Naive B cell (primary cell): ENCODE results near the gene SMIM24. TPM values are rescaled to one million over a fixed set of nuclear protein-coding genes. Genes with fewer than 3 reads are reported as not detected.
"Not testable (repeated sequence)": the region's sequence is repeated elsewhere in the genome, so short reads cannot be mapped to it uniquely, and the experiment has no call there.

Source experiments
- ATAC-seq, 2 donors: fragments of 150-1000 bp; cut with Tn5 transposase; 2 replicates each; pipeline ENCODE4 v1.10.0; 2021; ENCODE audit warnings: low read depth in 2 of 2, mild to moderate bottlenecking in 2 of 2, moderate library complexity in 2 of 2
- DNase-seq: peaks from one replicate; pipeline ENCODE4 v3.0.0; 2022
- H3K27ac Mint-ChIP-seq, 6 donors: one replicate each; pipeline ENCODE4 v1.8.0; 2020 to 2022; ENCODE audit warnings: mild to moderate bottlenecking in 6 of 6, mixed read lengths in 6 of 6, moderate library complexity in 5 of 6, inconsistent platforms in 2 of 6
- H3K27me3 Mint-ChIP-seq, 3 donors: one replicate each; pipeline ENCODE4 v1.8.0; 2021 to 2022; ENCODE audit warnings: mixed read lengths in 3 of 3, mild to moderate bottlenecking in 1 of 3
- H3K36me3 Mint-ChIP-seq, 2 donors: one replicate each; pipeline ENCODE4 v1.8.0; 2020 to 2022; ENCODE audit warnings: mixed read lengths in 2 of 2, inconsistent platforms in 1 of 2, mild to moderate bottlenecking in 1 of 2
- H3K4me1 Mint-ChIP-seq, 3 donors: one replicate each; pipeline ENCODE4 v1.8.0; 2020 to 2022; ENCODE audit warnings: mixed read lengths in 3 of 3, inconsistent platforms in 1 of 3, mild to moderate bottlenecking in 1 of 3, moderate library complexity in 1 of 3
- H3K4me3 Mint-ChIP-seq, 8 donors: one replicate each; pipeline ENCODE4 v1.8.0; 2020 to 2022; ENCODE audit warnings: mild to moderate bottlenecking in 8 of 8, mixed read lengths in 8 of 8, moderate library complexity in 8 of 8, inconsistent platforms in 2 of 8
- H3K9me3 Mint-ChIP-seq, 7 donors: one replicate each; pipeline ENCODE4 v1.8.0; 2020 to 2022; ENCODE audit warnings: mixed read lengths in 7 of 7, mild to moderate bottlenecking in 5 of 7, inconsistent platforms in 2 of 7, moderate library complexity in 1 of 7
- polyA plus RNA-seq, 6 donors: library from polyadenylated mRNA; unstranded; fragments of 300-500 nt; fragmentation: Illumina TruSeq; gene quantifications; one replicate each; pipeline ENCODE4 v1.2.3, GENCODE V29; 2021; ENCODE audit warnings: low read depth in 6 of 6

The SMIM24 gene
- polyA plus RNA-seq, 6 donors from 2014 or later: 0.50 to 1.2 (median 0.72) TPM; not detected in 2

DNA sequence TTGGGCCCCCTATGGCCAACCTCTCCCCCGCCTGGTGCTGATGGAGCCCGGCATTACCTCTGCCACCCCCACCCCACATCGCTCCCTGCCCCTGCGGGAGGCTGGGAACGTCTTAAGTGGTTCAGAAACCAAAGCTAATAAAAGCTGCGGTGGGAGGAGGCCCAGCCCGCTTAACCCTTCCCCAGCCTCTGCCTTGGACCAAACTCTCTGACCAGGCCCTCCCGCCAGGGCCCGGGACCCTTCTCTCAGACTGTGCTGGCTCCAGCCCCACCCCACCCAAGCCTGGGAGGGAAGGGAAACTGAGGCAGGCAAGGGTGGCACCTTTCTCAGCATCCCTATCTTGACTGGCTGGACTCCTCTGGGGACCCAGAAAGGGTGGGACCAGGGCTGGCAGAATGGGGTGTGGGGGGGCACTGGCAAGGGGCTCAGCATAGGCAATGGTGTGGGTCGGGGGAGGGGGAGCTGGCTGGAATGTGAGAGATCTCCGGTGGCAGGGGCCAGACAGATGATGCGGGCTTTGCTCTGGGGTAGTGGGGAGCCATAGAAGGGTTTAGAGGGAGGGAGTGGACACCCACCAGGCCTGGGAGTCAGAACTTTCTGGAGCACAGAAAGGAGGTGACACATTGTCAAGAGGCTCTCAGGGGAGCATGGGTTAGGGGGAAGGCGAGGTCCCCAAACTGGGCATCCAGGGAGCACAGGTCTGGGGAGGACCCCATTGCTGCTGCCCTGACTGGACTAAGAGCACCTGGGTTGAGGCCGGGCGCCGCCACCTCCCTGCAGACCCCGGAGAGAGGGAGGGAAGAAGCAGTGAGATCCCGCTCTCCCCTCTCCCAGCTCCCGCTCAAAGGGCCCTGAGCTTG lies 21.9 kb downstream of the SMIM24 start:
- peak overlapping the region in 1 of 6 donors; percentile 72 for H3K27ac Mint-ChIP-seq
- DNase-seq (no peak), ATAC-seq (no peak)
- no peaks in the 10 kb centered on the region for H3K9me3 Mint-ChIP-seq
- H3K27me3 Mint-ChIP-seq: no peaks in the 10 kb centered on the region
- peaks cover 0 to 8% of the 10 kb centered on the region in 2 donors for H3K36me3 Mint-ChIP-seq
- no peaks in the 10 kb centered on the region for H3K4me1 Mint-ChIP-seq
- H3K4me3 Mint-ChIP-seq: no peak overlapping the region

DNA sequence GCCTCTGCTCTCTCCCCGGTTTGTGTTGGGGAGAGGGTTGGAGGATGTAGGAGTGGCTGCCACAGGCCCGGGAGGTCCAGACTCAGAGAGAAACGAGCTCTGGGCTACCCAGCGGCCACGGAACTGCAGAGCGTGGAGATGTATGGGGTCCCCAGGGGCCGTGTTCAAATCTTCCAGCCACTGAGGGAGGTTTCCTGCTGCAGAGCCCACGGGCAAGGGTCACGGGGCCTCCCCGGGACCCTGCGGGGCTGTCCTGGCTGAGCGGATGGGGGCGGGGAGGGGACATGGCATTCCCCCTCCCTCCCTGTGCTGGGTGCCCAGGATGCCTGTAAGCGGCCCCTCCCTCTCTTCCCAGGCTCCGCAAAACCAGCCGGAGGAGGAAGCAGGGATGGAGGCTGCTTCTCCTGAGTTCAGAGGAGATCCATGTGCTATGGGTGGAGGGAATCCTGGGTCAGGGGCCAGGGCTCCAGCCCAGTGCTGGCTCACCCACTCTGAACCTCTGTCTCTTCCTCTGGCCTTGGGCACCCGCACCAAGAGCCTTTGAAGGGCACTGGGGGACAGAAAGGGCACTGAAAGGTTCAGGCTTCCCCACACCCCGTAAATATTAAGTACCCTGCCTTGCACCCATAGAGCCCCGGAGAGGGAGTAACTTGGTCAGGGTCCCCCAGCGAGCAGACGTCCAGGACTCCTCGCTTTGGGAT lies 22.6 kb downstream of the SMIM24 start:
- no peaks in the 10 kb centered on the region for H3K27me3 Mint-ChIP-seq
- H3K27ac Mint-ChIP-seq: no peak overlapping the region
- DNase-seq: no peak
- H3K36me3 Mint-ChIP-seq: peaks cover 0 to 3% of the 10 kb centered on the region in 2 donors
- H3K4me3 Mint-ChIP-seq: no peak overlapping the region
- no peaks in the 10 kb centered on the region for H3K4me1 Mint-ChIP-seq
- H3K9me3 Mint-ChIP-seq: no peaks in the 10 kb centered on the region
- no peak for ATAC-seq

DNA sequence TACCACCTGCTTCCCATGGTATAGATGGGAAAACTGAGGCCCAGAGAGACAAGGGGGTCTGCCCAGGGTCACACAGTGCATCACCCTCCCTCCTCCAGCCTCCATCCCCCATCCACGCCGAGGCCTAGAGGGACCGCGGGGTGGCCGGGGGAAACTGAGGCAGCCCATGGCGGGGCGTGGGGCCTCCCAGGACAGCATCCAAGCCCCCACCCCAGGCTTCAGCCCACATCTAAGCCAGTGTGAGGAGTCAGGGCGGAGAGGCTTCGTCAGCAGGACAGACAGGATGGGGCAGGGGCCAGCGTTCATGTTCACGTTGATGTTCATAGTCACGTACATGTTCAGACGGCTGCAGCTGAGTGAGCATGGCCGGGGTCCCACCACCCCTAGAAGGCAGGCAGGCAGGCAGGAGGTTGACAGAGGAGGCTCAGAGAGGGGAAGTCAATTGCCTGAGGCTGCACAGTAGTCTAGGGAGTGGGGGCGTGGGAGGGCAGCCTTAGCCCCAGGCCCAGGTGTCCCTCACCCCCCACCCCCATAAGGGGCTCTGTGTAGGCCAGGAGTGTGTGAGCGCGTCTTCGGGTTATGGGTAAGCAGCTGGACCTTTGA lies 23.3 kb downstream of the SMIM24 start:
- Mint-ChIP-seq H3K27ac (no peak overlapping the region), H3K9me3 (no peaks in the 10 kb centered on the region), H3K4me1 (no peaks in the 10 kb centered on the region), H3K36me3 (no peaks in the 10 kb centered on the region), H3K4me3 (no peak overlapping the region), H3K27me3 (no peaks in the 10 kb centered on the region)
- DNase-seq: no peak
- no peak for ATAC-seq

DNA sequence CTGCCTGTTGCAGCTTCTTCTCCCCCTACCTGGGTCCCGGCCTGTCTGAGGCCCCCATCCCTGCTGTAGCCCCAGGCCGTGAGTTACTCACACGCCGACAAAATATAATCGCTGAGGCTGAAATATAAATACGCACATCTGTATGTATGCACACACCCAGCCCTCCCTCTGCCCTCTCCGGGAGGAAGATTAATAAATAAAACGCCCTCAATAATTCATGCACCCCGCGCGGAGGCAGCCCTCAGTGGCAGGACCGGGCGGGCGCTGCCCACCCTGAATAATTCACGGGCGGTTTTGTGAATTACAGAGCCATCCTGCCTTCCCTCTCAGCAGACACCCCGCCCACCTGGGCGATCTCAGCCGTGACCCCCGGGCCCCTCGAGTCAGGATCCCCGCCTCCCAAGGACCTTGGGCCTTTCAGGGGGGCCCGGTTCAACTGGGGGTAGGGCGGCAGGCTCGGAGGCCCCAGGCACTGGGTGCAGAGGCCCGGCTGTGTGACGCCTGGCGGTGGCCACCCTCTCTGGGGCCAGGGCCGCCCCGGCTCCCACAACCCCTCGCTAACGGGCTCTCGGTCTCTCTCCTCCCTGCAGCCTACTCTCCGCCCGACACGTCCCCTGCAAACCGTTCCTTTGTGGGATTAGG lies 24.2 kb downstream of the SMIM24 start:
- DNase-seq: no peak
- no peaks in the 10 kb centered on the region for H3K4me1 Mint-ChIP-seq
- H3K9me3 Mint-ChIP-seq: no peaks in the 10 kb centered on the region
- no peak for ATAC-seq
- H3K27me3 Mint-ChIP-seq: no peaks in the 10 kb centered on the region
- no peak overlapping the region for H3K4me3 Mint-ChIP-seq
- peaks cover 0 to 3% of the 10 kb centered on the region in 2 donors for H3K36me3 Mint-ChIP-seq
- no peak overlapping the region for H3K27ac Mint-ChIP-seq

DNA sequence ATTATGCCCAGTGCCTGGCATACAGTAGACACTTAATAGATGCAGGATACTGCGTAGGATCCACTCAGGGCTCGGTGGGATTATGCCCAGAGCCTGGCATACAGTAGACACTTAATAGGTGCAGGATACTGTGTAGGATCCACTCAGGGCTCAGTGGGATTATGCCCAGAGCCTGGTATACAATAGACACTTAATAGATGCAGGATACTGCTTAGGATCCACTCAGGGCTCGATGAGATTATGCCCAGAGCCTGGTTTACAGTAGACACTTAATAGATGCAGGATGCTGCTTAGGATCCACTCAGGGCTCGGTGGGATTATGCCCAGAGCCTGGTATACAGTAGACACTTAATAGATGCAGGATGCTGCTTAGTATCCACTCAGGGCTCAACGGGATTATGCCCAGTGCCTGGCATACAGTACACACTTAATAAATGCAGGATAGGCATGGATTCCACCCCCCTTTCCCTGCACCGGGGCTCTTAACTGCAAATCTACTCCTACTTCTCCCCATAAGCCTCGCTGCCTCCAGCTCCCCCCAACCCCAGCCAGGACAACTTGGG lies 24.9 kb downstream of the SMIM24 start:
- Mint-ChIP-seq H3K27ac (no peak overlapping the region), H3K36me3 (peaks cover 0 to 7% of the 10 kb centered on the region in 2 donors), H3K9me3 (no peaks in the 10 kb centered on the region), H3K4me1 (no peaks in the 10 kb centered on the region), H3K27me3 (no peaks in the 10 kb centered on the region), H3K4me3 (no peak overlapping the region)
- DNase-seq (no peak), ATAC-seq (no peak)

DNA sequence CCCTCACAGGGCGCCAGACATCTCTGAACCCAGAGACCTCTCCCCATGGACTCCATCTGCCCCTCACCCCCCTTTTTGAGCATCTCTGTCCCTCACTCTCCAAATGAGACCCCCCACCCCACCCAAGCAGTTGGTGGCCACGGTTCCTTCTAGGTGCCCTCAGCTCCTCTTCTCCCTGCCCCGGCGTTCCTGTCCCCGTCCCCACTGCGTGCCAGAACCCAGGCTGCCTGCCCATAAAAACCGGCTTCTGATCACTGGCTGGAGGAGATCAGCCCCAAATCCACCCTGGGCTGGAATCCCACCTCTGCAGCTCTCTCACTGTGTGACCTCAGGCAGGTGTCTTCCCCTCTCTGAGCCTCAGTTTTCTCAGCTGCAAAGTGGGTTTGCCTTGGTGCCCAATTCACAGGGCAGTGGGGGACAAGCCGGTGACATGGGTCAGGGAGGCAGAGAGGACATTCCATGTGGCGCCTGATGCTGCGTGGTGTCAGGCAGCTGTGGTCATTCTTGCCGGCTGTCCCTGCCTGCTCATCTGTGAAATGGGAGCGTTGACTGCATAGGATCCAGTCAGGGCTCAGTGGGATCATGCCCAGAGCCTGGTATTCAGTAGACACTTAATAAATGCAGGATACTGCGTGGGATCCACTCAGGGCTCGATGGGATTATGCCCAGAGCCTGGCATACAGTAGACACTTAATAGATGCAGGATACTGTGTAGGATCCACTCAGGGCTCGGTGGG lies 25.5 kb downstream of the SMIM24 start:
- H3K4me3 Mint-ChIP-seq: peak overlapping the region in 1 of 8 donors; percentile 60
- ATAC-seq (no peak), DNase-seq (no peak)
- H3K4me1 Mint-ChIP-seq: no peaks in the 10 kb centered on the region
- H3K36me3 Mint-ChIP-seq: peaks cover 0 to 7% of the 10 kb centered on the region in 2 donors
- no peaks in the 10 kb centered on the region for H3K9me3 Mint-ChIP-seq
- H3K27me3 Mint-ChIP-seq: no peaks in the 10 kb centered on the region
- no peak overlapping the region for H3K27ac Mint-ChIP-seq

DNA sequence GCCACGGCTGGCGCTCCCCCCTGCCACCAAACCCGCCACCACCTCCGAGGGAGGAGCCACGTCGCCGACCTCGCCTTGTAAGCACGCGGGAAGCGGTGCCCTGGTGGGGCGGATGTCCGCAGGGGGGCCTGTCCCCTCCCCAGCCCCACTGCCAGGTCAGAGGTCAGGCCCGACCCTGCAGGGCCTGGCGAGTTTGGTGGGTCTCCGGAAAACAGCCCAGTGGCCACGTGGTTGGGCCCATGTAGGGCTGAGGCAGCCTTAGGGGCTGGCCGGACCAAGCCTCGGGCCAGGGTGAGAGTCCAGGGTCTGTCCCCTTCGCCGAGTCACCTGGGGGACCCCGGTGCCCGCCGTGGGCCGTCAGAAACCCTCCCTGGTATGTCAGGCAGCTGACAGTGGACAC lies 26.5 kb downstream of the SMIM24 start:
- Mint-ChIP-seq H3K9me3 (no peaks in the 10 kb centered on the region), H3K4me1 (no peaks in the 10 kb centered on the region), H3K4me3 (no peak overlapping the region), H3K36me3 (peaks cover 0 to 7% of the 10 kb centered on the region in 2 donors), H3K27me3 (no peaks in the 10 kb centered on the region), H3K27ac (no peak overlapping the region)
- ATAC-seq (no peak), DNase-seq (no peak)

DNA sequence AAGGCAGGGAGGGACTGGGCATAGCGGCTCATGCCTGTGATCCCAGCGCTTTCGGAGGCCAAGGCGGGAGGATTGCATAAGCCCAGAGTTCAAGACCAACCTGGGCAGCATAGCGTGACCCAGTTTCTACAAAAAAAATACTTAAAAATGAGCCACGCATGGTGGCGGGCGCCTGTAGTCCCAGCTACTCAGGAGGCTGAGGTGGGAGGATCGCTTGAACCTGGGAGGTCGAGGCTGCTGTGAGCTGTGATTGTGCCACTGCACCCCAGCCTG lies 27.4 kb downstream of the SMIM24 start:
- not testable (repeated sequence) for H3K4me3 Mint-ChIP-seq, H3K36me3 Mint-ChIP-seq, H3K4me1 Mint-ChIP-seq, H3K27me3 Mint-ChIP-seq, H3K9me3 Mint-ChIP-seq, ATAC-seq, DNase-seq
- H3K27ac Mint-ChIP-seq: peak overlapping the region in 1 of 6 donors; percentile 26

DNA sequence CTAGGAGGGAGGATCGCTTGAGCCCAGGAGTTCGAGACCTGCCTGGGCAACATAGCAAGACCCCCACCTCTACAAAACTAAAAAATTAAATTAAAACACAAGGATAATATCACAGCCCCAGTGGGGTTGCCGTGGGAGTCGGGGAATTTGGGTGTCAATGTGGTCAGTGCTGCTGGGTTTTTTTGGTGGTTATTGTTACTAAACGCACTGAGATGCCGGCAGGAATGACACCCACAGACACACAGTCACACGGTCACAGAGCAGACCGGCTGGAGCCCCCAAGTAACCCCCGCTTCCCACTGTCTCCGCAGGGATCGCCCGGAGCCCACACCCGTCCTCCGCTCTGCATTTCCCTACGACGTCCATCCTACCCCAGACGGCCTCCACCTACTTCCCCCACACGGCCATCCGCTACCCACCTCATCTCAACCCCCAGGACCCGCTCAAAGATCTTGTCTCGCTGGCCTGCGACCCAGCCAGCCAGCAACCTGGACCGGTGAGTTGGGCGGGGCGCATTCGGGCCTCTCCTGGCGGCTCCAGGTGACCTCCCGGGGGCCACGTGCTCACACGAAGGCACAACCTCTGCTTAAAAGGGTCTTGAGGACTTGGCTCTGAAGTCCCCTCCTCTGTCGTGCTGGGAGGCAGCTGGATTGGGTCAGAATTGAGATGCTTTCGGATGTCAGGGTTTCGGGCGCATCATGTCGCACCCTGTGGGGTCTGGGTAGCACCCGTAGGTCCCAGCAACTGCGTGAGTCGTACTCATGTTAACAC lies 28.0 kb downstream of the SMIM24 start:
- Mint-ChIP-seq H3K4me3 (no peak overlapping the region), H3K36me3 (peaks cover 0 to 7% of the 10 kb centered on the region in 2 donors), H3K27me3 (no peaks in the 10 kb centered on the region), H3K9me3 (no peaks in the 10 kb centered on the region), H3K27ac (peak overlapping the region in 1 of 6 donors; percentile 26), H3K4me1 (no peaks in the 10 kb centered on the region)
- no peak for DNase-seq
- ATAC-seq: no peak

DNA sequence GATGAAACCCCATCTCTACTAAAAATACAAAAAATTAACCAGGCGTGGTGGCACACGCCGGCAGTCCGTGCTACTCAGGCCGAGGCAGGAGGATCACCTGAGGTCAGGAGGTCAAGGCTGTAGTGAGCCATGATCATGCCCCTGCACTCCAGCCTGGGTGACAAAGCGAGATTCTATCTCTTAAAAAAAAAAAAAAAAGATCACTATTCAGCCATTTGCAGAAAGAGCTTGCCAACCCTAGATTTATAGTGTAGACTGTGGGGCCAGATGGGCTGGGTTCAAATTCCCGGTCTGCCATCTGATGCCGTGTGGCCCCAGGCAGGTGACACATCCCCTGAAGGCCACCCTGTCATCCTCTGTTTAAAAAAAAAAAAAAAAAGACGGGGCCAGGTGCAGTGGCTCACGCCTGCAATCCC lies 28.9 kb downstream of the SMIM24 start:
- peak overlapping the region in 1 of 6 donors; percentile 37 for H3K27ac Mint-ChIP-seq
- peaks cover 0 to 7% of the 10 kb centered on the region in 2 donors for H3K36me3 Mint-ChIP-seq
- DNase-seq (no peak), ATAC-seq (no peak)
- H3K4me1 Mint-ChIP-seq: no peaks in the 10 kb centered on the region
- no peak overlapping the region for H3K4me3 Mint-ChIP-seq
- H3K9me3 Mint-ChIP-seq: no peaks in the 10 kb centered on the region
- no peaks in the 10 kb centered on the region for H3K27me3 Mint-ChIP-seq

DNA sequence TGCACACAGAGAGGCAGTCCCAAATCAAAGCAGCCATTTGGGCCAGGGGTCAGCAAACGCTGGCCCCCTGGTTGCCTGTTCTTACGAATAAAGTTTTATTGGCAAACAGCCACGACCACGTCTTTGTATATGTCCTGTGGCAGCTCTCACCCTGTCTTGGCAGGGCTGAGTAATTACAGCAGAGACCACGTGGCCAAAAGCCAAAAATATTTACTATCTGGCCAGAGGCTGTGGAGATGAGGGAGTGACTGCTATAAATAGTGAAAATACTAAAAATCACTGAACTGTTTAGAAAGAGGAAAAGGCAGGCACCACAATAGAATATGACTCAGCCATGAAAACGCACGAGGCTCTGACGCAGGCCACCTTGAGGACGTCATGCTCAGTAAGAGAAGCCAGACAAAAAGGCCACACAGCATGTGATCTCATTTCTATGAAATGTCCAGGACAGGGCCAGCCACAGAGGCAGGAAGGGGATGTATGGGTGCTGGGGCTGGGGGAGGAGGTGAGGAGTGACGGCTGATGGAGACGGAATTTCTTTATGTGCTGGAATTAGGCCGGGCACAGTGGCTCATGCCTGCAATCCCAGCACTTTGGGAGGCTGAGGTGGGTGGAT lies 29.4 kb downstream of the SMIM24 start:
- no peak overlapping the region for H3K4me3 Mint-ChIP-seq
- no peaks in the 10 kb centered on the region for H3K9me3 Mint-ChIP-seq
- H3K36me3 Mint-ChIP-seq: peaks cover 0 to 7% of the 10 kb centered on the region in 2 donors
- H3K27ac Mint-ChIP-seq: no peak overlapping the region
- no peak for ATAC-seq
- H3K27me3 Mint-ChIP-seq: no peaks in the 10 kb centered on the region
- no peaks in the 10 kb centered on the region for H3K4me1 Mint-ChIP-seq
- DNase-seq: no peak
